GM19099 (cell line): ENCODE measurements around the gene PIM1.

Source experiments
- POLR2A ChIP-seq: IDR thresholded peaks from 3 replicates; pipeline ENCODE4 v1.6.1; 2011; ENCODE audit warnings: low read depth; ENCODE audit not compliant: insufficient read length; ENCODE audit errors: extremely low read depth

Gene PIM1

GRCh38 chr6:37173493-37174195, 3.7 kb downstream of the PIM1 start:
- TF ChIP-seq POLR2A = no peak

- TF ChIP-seq POLR2A = no peak
Measured at GRCh38 chr6:37174196-37174514, 4.2 kb downstream of the PIM1 start.

DNA sequence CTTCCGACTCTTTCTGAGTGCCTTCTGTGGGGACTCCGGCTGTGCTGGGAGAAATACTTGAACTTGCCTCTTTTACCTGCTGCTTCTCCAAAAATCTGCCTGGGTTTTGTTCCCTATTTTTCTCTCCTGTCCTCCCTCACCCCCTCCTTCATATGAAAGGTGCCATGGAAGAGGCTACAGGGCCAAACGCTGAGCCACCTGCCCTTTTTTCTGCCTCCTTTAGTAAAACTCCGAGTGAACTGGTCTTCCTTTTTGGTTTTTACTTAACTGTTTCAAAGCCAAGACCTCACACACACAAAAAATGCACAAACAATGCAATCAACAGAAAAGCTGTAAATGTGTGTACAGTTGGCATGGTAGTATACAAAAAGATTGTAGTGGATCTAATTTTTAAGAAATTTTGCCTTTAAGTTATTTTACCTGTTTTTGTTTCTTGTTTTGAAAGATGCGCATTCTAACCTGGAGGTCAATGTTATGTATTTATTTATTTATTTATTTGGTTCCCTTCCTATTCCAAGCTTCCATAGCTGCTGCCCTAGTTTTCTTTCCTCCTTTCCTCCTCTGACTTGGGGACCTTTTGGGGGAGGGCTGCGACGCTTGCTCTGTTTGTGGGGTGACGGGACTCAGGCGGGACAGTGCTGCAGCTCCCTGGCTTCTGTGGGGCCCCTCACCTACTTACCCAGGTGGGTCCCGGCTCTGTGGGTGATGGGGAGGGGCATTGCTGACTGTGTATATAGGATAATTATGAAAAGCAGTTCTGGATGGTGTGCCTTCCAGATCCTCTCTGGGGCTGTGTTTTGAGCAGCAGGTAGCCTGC, 4.8 kb downstream of the PIM1 start:
- TF ChIP-seq POLR2A = no peak

- TF ChIP-seq POLR2A = no peak
Measured at GRCh38 chr6:37175332-37176267, 5.6 kb downstream of the PIM1 start.

DNA sequence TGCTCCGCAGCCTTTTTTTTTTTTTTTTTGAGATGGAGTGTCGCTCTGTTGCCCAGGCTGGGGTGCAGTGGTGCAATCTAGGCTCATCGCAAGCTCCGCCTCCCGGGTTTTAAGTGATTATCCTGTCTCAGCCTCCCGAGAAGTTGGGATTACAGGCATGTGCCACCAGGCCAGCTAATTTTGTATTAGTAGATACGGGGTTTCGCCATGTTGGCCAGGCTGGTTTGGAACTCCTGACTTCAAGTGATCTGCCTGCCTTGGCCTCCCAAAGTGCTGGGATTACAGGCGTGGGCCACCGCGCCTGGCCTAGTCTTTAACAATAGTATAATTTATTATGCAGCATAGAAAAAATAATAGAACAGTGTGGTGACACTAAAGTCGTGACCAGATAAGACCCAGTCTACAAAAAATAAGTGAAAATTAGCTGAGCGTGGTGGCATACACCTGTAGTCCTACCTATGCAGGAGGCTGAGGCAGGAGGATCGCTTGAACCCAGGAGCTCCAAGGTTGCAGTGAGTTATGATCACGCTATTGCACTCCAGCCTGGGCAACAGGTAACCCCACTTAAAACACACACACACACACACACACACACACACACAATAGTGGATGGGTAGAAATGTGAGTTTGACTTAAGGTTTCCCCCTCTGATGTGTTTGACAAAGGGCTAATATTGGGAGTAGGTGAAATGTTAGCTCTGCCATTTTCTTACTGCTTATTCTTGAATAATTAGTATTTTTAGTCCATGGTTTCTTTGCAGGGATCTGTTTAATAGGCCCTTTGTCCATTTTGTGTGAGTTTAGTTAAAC, 6.5 kb downstream of the PIM1 start:
- no peak for TF ChIP-seq POLR2A

GRCh38 chr6:37177077-37177934, 7.4 kb downstream of the PIM1 start:
- TF ChIP-seq POLR2A = no peak

- no peak for TF ChIP-seq POLR2A
Measured at GRCh38 chr6:37177935-37178517, 8.1 kb downstream of the PIM1 start.

- no peak for TF ChIP-seq POLR2A
Measured at GRCh38 chr6:37180075-37180474, 10.1 kb downstream of the PIM1 start.

GRCh38 chr6:37182736-37183590, 13.0 kb downstream of the PIM1 start:
- no peak for TF ChIP-seq POLR2A

DNA sequence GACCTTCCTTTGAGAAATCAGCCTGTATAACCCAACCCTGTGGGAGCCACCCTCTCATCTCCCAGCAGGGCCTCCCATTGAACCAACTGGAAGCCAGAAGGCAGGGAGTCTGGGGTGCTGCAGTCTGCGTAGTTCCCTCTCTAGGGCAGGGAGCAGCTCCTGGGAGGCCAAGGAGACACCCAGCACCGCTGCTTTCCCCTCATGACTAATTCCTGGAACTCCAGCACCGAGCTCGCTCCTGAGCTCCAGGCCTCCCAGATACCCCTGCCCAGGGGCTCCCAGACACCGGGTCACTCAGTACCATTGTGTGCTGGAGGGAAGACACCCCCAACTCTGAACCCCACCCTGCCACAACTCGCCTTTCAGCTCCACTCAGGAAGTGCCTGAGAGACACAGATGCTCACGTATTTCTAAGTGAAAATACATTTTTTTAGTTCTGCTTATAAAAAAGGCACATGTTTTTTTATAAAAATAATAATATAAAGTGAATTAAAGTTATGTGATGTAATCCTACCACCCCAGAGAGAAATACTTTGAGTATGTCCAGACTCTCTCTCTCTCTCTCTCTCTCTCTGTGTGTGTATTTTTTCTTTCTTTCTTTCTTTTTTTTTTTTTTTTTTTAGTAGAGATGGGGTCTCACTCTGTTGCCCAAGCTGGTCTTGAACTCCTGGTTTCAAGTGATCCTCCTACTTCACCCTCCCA, 17.5 kb downstream of the PIM1 start:
- no peak for TF ChIP-seq POLR2A

DNA sequence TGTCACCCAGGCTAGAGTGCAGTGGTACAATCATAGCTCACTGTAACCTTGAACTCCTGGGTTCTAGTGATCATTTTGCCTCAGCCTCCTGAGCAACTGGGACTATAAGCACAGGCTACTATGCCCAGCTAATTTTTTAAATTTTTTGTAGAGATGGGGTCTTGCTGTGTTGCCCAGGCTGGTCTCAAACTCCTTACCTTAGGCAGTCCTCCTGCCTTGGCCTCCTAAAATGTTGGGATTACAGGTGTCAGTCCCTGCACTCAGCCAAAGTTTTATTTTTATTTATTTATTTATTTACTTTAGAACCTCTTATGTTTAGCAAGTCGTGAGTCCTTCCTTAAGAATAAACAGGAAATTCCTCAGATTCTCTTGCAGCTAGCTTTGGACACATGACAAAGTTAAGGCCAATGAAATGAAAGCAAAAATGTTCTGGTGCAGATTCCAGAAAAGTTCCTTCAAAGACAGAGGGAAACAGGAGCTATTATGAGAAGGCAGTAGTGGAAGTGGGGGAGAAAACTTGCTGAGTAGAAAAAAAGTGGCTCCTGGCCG, 19.1 kb downstream of the PIM1 start:
- TF ChIP-seq POLR2A = no peak

- no peak for TF ChIP-seq POLR2A
Measured at GRCh38 chr6:37190159-37190535, 20.2 kb downstream of the PIM1 start.

GRCh38 chr6:37192666-37193065, 22.7 kb downstream of the PIM1 start:
- no peak for TF ChIP-seq POLR2A
